PC-9 (cell line): Measurements from ENCODE around the gene TMEM232. TPM values are rescaled to one million over a fixed set of nuclear protein-coding genes. Genes with fewer than 3 reads are reported as not detected.

Source experiments
- BruUV-seq: library from RNA; stranded (reverse); fragments of 400-500 nt; replicated peaks from 2 replicates; lab custom pipeline; 2021; lab: Mats Ljungman, UMichigan
- CTCF ChIA-PET: fragments of 300-600 bp; sonication (Branson Sonifier 250); formaldehyde crosslinking; loops from one replicate; lab custom pipeline; 2022; ENCODE audit warnings: antibody characterized with exemption; lab: Charles Lee
- POLR2A ChIA-PET: fragments of 300-600 bp; sonication (Branson Sonifier 250); formaldehyde crosslinking; loops from one replicate; lab custom pipeline; 2022; ENCODE audit warnings: antibody characterized with exemption; ENCODE audit not compliant: unreplicated experiment; lab: Charles Lee
- DNase-seq, 2 experiments: peaks; one replicate each; pipeline versions ENCODE4 v3.0.0 to v3.0.0-alpha.2; 2015 to 2022; ENCODE audit warnings: mixed read lengths in 1 of 2
- H2AFZ ChIP-seq: fragments of 200-600 bp; sonication (generic); 2 replicates; pipeline ENCODE4 v1.8.1; 2017; ENCODE audit warnings: antibody characterized with exemption
- H3F3A ChIP-seq: fragments of 200-600 bp; sonication (generic); 2 replicates; pipeline ENCODE4 v1.8.1; 2017; ENCODE audit warnings: antibody characterized with exemption, mild to moderate bottlenecking, low read depth; ENCODE audit not compliant: insufficient read depth
- H3K27ac ChIP-seq: fragments of 200-600 bp; sonication (generic); 2 replicates; pipeline ENCODE4 v1.6.1; 2016; ENCODE audit warnings: mixed run types
- H3K27me3 ChIP-seq: fragments of 200-600 bp; sonication (generic); 2 replicates; pipeline ENCODE4 v1.6.1; 2016; ENCODE audit warnings: low read depth, mixed run types; ENCODE audit not compliant: insufficient read depth
- H3K36me3 ChIP-seq: fragments of 200-600 bp; sonication (generic); 2 replicates; pipeline ENCODE4 v1.6.1; 2016; ENCODE audit warnings: low read depth, mixed run types
- H3K4me1 ChIP-seq: fragments of 200-600 bp; sonication (generic); replicated peaks from 2 replicates; pipeline ENCODE4 v1.6.1; 2016; ENCODE audit warnings: mixed run types; ENCODE audit not compliant: insufficient read depth
- H3K4me2 ChIP-seq: fragments of 200-600 bp; sonication (generic); 2 replicates; pipeline ENCODE4 v1.6.1; 2017; ENCODE audit warnings: mixed run types
- H3K4me3 ChIP-seq: fragments of 200-600 bp; sonication (generic); 2 replicates; pipeline ENCODE4 v1.6.1; 2016; ENCODE audit warnings: mixed run types
- H3K79me2 ChIP-seq: fragments of 200-600 bp; sonication (generic); 2 replicates; pipeline ENCODE4 v1.6.1; 2017; ENCODE audit warnings: low read depth, mixed run types
- H3K9me2 ChIP-seq: fragments of 200-600 bp; sonication (generic); 2 replicates; pipeline ENCODE4 v1.8.1; 2017; ENCODE audit warnings: mild to moderate bottlenecking; ENCODE audit not compliant: insufficient read depth
- H3K9me3 ChIP-seq: fragments of 200-600 bp; sonication (generic); 2 replicates; pipeline ENCODE4 v1.8.1; 2016; ENCODE audit warnings: low read depth; ENCODE audit not compliant: insufficient read depth
- H4K20me1 ChIP-seq: fragments of 200-600 bp; sonication (generic); 2 replicates; pipeline ENCODE4 v1.8.1; 2017; ENCODE audit not compliant: insufficient read depth
- CTCF ChIP-seq: fragments of 200-600 bp; sonication (generic); conservative IDR thresholded peaks from 2 replicates; pipeline ENCODE4 v1.6.1; 2017; ENCODE audit warnings: mixed run types, antibody characterized with exemption, mild to moderate bottlenecking, moderate library complexity
- EZH2 ChIP-seq: fragments of 200-600 bp; sonication (generic); IDR thresholded peaks from 2 replicates; pipeline ENCODE4 v1.8.0; 2017; ENCODE audit warnings: antibody characterized with exemption, low read depth
- intact Hi-C: fragments of 100-400 bp; cut with micrococcal nuclease; formaldehyde crosslinking; loops from one replicate; pipeline ENCODE4 v1.10.0; 2022; ENCODE audit not compliant: unreplicated experiment
- total RNA-seq: library from RNA; stranded (reverse); gene quantifications from 2 replicates; pipeline ENCODE4 v1.2.3, GENCODE V29; 2021

The TMEM232 gene
- total RNA-seq, 1 experiment from 2014 or later: 0.65 TPM

- CTCF ChIA-PET: no interaction called here
- no peaks in the 10 kb centered on the region for H3F3A ChIP-seq
- no peaks in the 10 kb centered on the region for H3K9me2 ChIP-seq
- H3K27me3 ChIP-seq: no peaks in the 10 kb centered on the region
- no peak overlapping the region for H3K4me2 ChIP-seq
- no peak overlapping the region for H2AFZ ChIP-seq
- no peaks in the 10 kb centered on the region for H3K36me3 ChIP-seq
- intact Hi-C loops: no loop called here
- H4K20me1 ChIP-seq: no peaks in the 10 kb centered on the region
- no peaks in the 10 kb centered on the region for H3K4me1 ChIP-seq
- no peaks in the 10 kb centered on the region for H3K79me2 ChIP-seq
- DNase-seq: no peak
- H3K27ac ChIP-seq: no peak overlapping the region
- POLR2A ChIA-PET: no interaction called here
- no TSS peak for BruUV-seq
- no peak overlapping the region for H3K4me3 ChIP-seq
- TF ChIP-seq EZH2 (no peak), CTCF (no peak)
- H3K9me3 ChIP-seq: no peaks in the 10 kb centered on the region
Observed at GRCh38 chr5:110658006-110658405, 68.5 kb downstream of the TMEM232 start.

DNA sequence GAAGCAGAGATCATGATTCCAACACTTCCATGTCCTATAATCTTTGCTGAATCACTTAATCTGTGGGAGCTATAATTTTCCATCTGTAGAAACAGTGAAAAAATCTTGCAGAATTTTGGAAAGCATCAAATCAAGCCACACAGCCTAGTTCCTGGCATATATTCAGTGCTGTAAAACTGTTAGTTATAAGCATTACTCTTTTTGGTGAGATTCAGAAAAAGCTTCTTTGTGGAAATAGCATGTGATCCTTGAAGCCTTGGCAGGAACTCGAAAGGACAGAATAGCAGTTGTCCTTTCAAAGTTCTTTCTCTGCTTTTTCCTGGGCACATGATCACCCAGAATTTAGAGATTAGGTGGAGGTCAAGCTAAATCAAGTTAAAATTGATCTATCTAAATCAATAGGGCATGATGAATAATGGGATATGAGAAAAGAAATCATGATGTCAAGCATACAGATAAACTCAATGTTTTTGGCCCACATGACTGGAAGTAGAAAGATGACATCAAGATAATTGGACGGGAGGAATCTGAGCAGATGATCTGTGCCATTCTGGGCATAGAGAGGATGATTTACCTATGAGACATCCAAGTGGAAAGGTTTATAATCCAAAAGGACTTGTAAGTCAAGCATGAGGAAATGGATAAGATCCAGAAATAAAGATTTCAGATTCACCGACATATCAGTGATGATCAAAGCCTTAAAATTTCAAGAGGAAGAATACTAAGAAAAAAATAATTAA is 73.1 kb downstream of the TMEM232 start:
- ChIA-PET CTCF (no interaction called here), POLR2A (no interaction called here)
- DNase-seq: no peak
- Histone ChIP-seq H3K4me1 (no peaks in the 10 kb centered on the region), H3K27ac (no peak overlapping the region), H2AFZ (no peak overlapping the region), H3K79me2 (no peaks in the 10 kb centered on the region), H3K36me3 (no peaks in the 10 kb centered on the region), H3K9me3 (no peaks in the 10 kb centered on the region), H3K9me2 (no peaks in the 10 kb centered on the region), H3K4me2 (no peak overlapping the region), H3K27me3 (no peaks in the 10 kb centered on the region), H3K4me3 (no peak overlapping the region), H4K20me1 (no peaks in the 10 kb centered on the region), H3F3A (no peaks in the 10 kb centered on the region)
- BruUV-seq: no TSS peak
- TF ChIP-seq CTCF: no peak
- no peak for TF ChIP-seq EZH2
- intact Hi-C loops: no loop called here

DNA sequence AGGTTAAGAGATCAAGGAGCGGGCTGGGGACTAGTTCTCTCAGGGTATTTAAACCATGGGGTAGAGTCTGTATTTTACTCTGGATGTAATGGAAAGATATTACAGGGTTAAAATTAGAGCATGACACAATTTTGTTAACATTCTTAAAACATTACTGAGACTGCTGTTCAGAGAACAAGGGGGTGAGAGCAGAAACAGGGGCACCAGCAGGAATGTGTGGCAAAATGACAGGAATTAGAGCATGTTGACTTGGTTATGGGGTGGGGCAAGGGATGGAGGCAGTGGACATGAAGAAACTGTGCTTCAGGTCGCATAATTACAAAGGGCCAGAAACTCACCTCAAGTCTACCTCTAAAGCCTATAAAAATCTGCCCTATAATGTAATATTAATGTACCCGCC is 75.0 kb downstream of the TMEM232 start:
- BruUV-seq: no TSS peak
- Histone ChIP-seq H2AFZ (no peak overlapping the region), H3K4me2 (no peak overlapping the region)

More for the DNA sequence above, 75.0 kb downstream of the TMEM232 start:
- no peaks in the 10 kb centered on the region for H3K36me3 ChIP-seq
- TF ChIP-seq EZH2 (no peak), CTCF (no peak)
- H3K9me2 ChIP-seq: no peaks in the 10 kb centered on the region
- no peaks in the 10 kb centered on the region for H3F3A ChIP-seq
- no peaks in the 10 kb centered on the region for H3K27me3 ChIP-seq
- H3K79me2 ChIP-seq: no peaks in the 10 kb centered on the region
- no peaks in the 10 kb centered on the region for H3K4me1 ChIP-seq
- no peak for DNase-seq
- no peak overlapping the region for H3K4me3 ChIP-seq
- CTCF ChIA-PET: no interaction called here
- H3K27ac ChIP-seq: no peak overlapping the region
- H3K9me3 ChIP-seq: no peaks in the 10 kb centered on the region
- H4K20me1 ChIP-seq: no peaks in the 10 kb centered on the region
- POLR2A ChIA-PET: no interaction called here
- intact Hi-C loops: no loop called here
